Endothelial cell of umbilical vein (primary cell): ENCODE measurements around the gene STN1.
A peak's percentile ranks its signal among the peaks of the same experiment; 100 is the strongest.

Source experiments
- EZH2 ChIP-seq: IDR thresholded peaks from 2 replicates; pipeline ENCODE4 v1.6.1; 2012; ENCODE audit warnings: borderline replicate concordance, low read depth, mild to moderate bottlenecking, moderate library complexity, low read length, inconsistent platforms; ENCODE audit not compliant: severe bottlenecking
- FOS ChIP-seq: IDR thresholded peaks from 2 replicates; pipeline ENCODE4 v1.6.1; 2011; ENCODE audit warnings: mild to moderate bottlenecking, low read length, moderate library complexity, borderline replicate concordance; ENCODE audit not compliant: insufficient read depth
- POLR2A ChIP-seq: IDR thresholded peaks from 2 replicates; pipeline ENCODE4 v1.6.1; 2012; ENCODE audit warnings: low read depth, mild to moderate bottlenecking, control low read depth, low read length
- POLR2AphosphoS5 ChIP-seq: IDR thresholded peaks from 2 replicates; pipeline ENCODE4 v1.6.1; 2012; ENCODE audit warnings: low read depth, mild to moderate bottlenecking, control low read depth, low read length, moderate library complexity; ENCODE audit not compliant: insufficient read depth
- TF ChIP-seq, protein P1 (sequence below), 2 donors: IDR thresholded peaks; 1 replicate in 1 of 2; 2 replicates in 1 of 2; pipeline ENCODE4 v1.5.1; 2011; ENCODE audit warnings: low read length in 2 of 2, mild to moderate bottlenecking in 2 of 2, moderate library complexity in 2 of 2, control low read depth in 1 of 2, inconsistent platforms in 1 of 2, low read depth in 1 of 2; ENCODE audit not compliant: insufficient read depth in 1 of 2; ENCODE audit errors: extremely low read depth in 1 of 2
- TF ChIP-seq, protein P2 (sequence below): IDR thresholded peaks from 2 replicates; pipeline ENCODE4 v1.6.1; 2011; ENCODE audit not compliant: insufficient read depth, insufficient read length

DNA sequence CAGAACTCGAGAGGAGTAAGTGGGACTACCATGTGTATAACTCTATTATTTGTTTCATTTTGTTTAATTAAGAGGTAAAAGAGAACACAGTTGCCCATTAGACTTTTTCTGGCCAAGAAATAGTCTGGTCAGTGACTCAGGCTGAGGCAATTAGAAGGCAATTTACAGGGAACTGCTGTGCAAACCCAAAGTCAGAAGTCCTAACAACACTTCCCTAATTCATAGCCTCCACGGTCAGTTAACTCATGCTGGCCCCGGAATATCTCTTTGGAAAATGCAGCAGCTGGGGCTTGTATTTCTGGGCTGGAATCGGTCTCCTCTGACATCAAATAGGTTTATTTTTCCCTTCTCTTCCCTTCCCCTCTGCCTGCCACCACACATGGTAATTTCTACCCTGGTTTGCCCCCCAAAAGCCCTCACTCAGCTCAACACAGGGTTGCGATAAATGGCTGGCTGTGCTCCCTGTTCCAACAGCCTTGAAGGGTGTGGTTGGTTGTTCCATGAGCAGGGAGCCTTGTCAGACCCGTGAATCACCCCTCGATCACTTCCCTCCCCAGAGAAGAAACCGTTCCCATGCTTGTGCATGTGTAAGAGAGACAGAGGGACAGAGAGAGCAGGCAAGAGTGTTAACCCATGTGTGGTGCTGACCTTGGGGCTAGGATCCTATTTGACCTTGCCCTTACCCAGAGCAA is 68.0 kb downstream of the STN1 start:
- TF ChIP-seq, protein P1, sequence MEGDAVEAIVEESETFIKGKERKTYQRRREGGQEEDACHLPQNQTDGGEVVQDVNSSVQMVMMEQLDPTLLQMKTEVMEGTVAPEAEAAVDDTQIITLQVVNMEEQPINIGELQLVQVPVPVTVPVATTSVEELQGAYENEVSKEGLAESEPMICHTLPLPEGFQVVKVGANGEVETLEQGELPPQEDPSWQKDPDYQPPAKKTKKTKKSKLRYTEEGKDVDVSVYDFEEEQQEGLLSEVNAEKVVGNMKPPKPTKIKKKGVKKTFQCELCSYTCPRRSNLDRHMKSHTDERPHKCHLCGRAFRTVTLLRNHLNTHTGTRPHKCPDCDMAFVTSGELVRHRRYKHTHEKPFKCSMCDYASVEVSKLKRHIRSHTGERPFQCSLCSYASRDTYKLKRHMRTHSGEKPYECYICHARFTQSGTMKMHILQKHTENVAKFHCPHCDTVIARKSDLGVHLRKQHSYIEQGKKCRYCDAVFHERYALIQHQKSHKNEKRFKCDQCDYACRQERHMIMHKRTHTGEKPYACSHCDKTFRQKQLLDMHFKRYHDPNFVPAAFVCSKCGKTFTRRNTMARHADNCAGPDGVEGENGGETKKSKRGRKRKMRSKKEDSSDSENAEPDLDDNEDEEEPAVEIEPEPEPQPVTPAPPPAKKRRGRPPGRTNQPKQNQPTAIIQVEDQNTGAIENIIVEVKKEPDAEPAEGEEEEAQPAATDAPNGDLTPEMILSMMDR (IDR thresholded peaks at IDR 0.05; ENCODE audit: extremely low read depth in 1 of 2, insufficient read depth in 1 of 2, low read depth in 1 of 2, low read length in 2 of 2), result no peak
- TF ChIP-seq POLR2A (no peak), POLR2AphosphoS5 (peak; percentile 75), EZH2 (no peak), FOS (peak; percentile 75)
- TF ChIP-seq, protein P2, sequence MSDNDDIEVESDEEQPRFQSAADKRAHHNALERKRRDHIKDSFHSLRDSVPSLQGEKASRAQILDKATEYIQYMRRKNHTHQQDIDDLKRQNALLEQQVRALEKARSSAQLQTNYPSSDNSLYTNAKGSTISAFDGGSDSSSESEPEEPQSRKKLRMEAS, result no peak
